ENCODE results near the gene SF3B3. TPM values are rescaled to one million over a fixed set of nuclear protein-coding genes. Genes with fewer than 3 reads are reported as not detected.
"Not testable (repeated sequence)": the region's sequence is repeated elsewhere in the genome, so short reads cannot be mapped to it uniquely, and the experiment has no call there.

The SF3B3 gene
- total RNA-seq, 1 experiment from 2014 or later: 449 TPM

- TF ChIP-seq CTCF (IDR thresholded peaks at IDR 0.05; ENCODE audit: unreplicated experiment): no peak
- CTCF ChIA-PET: interaction anchor here (0.6 kb wide), 1 partner anchor 25 kb away, joined by 3 read pairs; no protein-coding TSS in a partner anchor
- no peaks in the 10 kb centered on the region for H3K4me1 Mint-ChIP-seq (ENCODE audit: low read depth, unreplicated experiment)
- no peak for DNase-seq
- no TSS peak for BruUV-seq (replicated peaks)
- H3K27me3 Mint-ChIP-seq (ENCODE audit: unreplicated experiment): no peaks in the 10 kb centered on the region
- no peaks in the 10 kb centered on the region for H3K36me3 Mint-ChIP-seq (ENCODE audit: insufficient read depth, unreplicated experiment)
- intact Hi-C loops (cut with micrococcal nuclease; ENCODE audit: unreplicated experiment): no loop called here
- H3K4me3 Mint-ChIP-seq (ENCODE audit: low read depth, unreplicated experiment): no peak overlapping the region
- H3K27ac Mint-ChIP-seq (ENCODE audit: unreplicated experiment): no peak overlapping the region
- no peaks in the 10 kb centered on the region for H3K9me3 Mint-ChIP-seq (ENCODE audit: low read depth, unreplicated experiment)
Observed at GRCh38 chr16:70611785-70612303, 88.2 kb downstream of the SF3B3 start.

- no peak for TF ChIP-seq CTCF (IDR thresholded peaks at IDR 0.05; ENCODE audit: unreplicated experiment)
- H3K4me3 Mint-ChIP-seq (ENCODE audit: low read depth, unreplicated experiment): no peak overlapping the region
- intact Hi-C loops (cut with micrococcal nuclease; ENCODE audit: unreplicated experiment): no loop called here
- H3K36me3 Mint-ChIP-seq (ENCODE audit: insufficient read depth, unreplicated experiment): no peaks in the 10 kb centered on the region
- CTCF ChIA-PET: no interaction called here
- no peak overlapping the region for H3K27ac Mint-ChIP-seq (ENCODE audit: unreplicated experiment)
- no TSS peak for BruUV-seq (replicated peaks)
- no peak for DNase-seq
- no peaks in the 10 kb centered on the region for H3K27me3 Mint-ChIP-seq (ENCODE audit: unreplicated experiment)
- no peaks in the 10 kb centered on the region for H3K4me1 Mint-ChIP-seq (ENCODE audit: low read depth, unreplicated experiment)
- no peaks in the 10 kb centered on the region for H3K9me3 Mint-ChIP-seq (ENCODE audit: low read depth, unreplicated experiment)
Observed at GRCh38 chr16:70612931-70613330, 89.3 kb downstream of the SF3B3 start.

- no peaks in the 10 kb centered on the region for H3K4me1 Mint-ChIP-seq (ENCODE audit: low read depth, unreplicated experiment)
- no peaks in the 10 kb centered on the region for H3K9me3 Mint-ChIP-seq (ENCODE audit: low read depth, unreplicated experiment)
- H3K27ac Mint-ChIP-seq (ENCODE audit: unreplicated experiment): no peak overlapping the region
- DNase-seq: no peak
- H3K27me3 Mint-ChIP-seq (ENCODE audit: unreplicated experiment): peaks cover 10% of the 10 kb centered on the region
- CTCF ChIA-PET: no interaction called here
- no peak overlapping the region for H3K4me3 Mint-ChIP-seq (ENCODE audit: low read depth, unreplicated experiment)
- no peak for TF ChIP-seq CTCF (IDR thresholded peaks at IDR 0.05; ENCODE audit: unreplicated experiment)
- BruUV-seq (replicated peaks): no TSS peak
- intact Hi-C loops (cut with micrococcal nuclease; ENCODE audit: unreplicated experiment): no loop called here
- H3K36me3 Mint-ChIP-seq (ENCODE audit: insufficient read depth, unreplicated experiment): no peaks in the 10 kb centered on the region
Observed at GRCh38 chr16:70614208-70614951, 90.8 kb downstream of the SF3B3 start.

DNA sequence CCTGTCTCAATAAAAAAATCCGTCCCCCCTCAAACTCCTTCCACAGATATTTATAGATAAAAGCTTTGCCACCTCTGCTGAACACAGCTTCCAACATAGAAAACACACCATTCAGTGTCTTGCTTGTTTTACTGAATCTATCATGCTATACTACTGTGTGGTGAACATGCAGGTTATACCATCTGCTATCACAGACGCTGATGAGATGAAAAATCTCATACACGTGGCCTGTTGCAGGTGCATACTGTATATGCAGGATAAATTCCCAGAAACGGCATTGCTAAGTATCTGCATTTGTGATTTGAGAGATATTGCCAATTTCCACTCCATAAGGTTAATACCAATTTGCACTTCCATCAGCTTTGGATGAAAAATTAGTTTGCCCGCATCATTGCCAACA, 92.3 kb downstream of the SF3B3 start:
- Mint-ChIP-seq H3K9me3 (ENCODE audit: low read depth, unreplicated experiment) (no peaks in the 10 kb centered on the region), H3K4me3 (ENCODE audit: low read depth, unreplicated experiment) (no peak overlapping the region), H3K27ac (ENCODE audit: unreplicated experiment) (no peak overlapping the region), H3K27me3 (ENCODE audit: unreplicated experiment) (peaks cover 21% of the 10 kb centered on the region), H3K36me3 (ENCODE audit: insufficient read depth, unreplicated experiment) (no peaks in the 10 kb centered on the region), H3K4me1 (ENCODE audit: low read depth, unreplicated experiment) (no peaks in the 10 kb centered on the region)
- intact Hi-C loops (cut with micrococcal nuclease; ENCODE audit: unreplicated experiment): no loop called here
- no peak for TF ChIP-seq CTCF (IDR thresholded peaks at IDR 0.05; ENCODE audit: unreplicated experiment)
- CTCF ChIA-PET: interaction anchor here (0.6 kb wide), 1 partner anchor 25 kb away, joined by 6 read pairs; no protein-coding TSS in a partner anchor
- no TSS peak for BruUV-seq (replicated peaks)
- DNase-seq: no peak

DNA sequence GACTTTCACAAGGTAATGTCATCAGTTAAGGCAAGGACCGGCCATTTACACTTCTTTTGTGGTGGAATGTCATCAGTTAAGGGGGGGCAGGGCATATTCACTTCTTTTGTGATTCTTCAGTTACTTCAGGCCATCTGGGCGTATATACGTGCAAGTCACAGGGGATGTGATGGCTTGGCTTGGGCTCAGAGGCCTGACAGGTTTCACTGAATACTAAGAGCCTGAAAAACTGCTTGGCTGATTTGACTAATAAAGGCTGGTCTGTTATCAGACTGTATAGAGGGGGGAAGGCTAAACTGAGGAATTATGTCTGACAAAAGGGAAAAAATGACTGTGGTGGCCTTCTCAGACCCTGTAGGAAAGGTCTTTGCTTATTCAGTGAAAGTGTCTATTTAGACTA, 98.2 kb downstream of the SF3B3 start:
- BruUV-seq (replicated peaks); H3K9me3 Mint-ChIP-seq (ENCODE audit: low read depth, unreplicated experiment); H3K27ac Mint-ChIP-seq (ENCODE audit: unreplicated experiment); H3K4me1 Mint-ChIP-seq (ENCODE audit: low read depth, unreplicated experiment); H3K4me3 Mint-ChIP-seq (ENCODE audit: low read depth, unreplicated experiment); CTCF ChIA-PET; DNase-seq; intact Hi-C loops (cut with micrococcal nuclease; ENCODE audit: unreplicated experiment); H3K36me3 Mint-ChIP-seq (ENCODE audit: insufficient read depth, unreplicated experiment): not testable (repeated sequence)
- peaks cover 70% of the 10 kb centered on the region for H3K27me3 Mint-ChIP-seq (ENCODE audit: unreplicated experiment)

Measured in Calu3 (cell line).